Measurements from ENCODE around the gene FAM187B. TPM values are rescaled to one million over a fixed set of nuclear protein-coding genes. Genes with fewer than 3 reads are reported as not detected.
"Not testable (repeated sequence)": the region's sequence is repeated elsewhere in the genome, so short reads cannot be mapped to it uniquely, and the experiment has no call there.

The FAM187B gene
- total and polyA plus RNA-seq, 2 donors = not detected

DNA sequence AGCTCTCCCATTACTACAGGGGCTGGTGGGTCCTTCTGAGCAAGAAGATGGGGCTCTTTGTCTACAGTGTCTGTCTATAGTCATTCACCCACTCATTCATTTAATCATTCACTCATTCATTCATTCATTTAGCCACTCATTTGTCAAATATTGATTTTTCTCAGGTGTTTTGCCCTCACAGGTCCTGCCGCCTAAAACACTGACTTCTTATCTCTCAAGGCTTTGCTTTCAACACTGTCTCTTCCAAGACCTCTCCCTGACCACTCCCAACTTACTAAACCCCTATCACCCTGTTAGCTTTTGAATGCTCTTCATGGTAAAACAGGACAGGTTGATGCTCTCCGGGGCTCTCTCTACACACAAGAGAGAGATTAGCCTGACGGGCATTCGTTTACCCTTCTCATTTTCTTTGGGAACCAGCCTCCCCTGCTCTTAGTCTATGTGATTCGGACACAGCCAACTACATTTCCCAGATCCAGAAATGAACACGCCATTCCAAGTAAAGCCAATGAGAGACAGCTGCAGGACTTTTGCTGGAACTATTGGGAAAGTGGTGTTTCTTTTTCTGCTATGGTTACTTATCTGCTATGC, 22.7 kb downstream of the FAM187B start:
- Histone ChIP-seq H3K36me3 (ENCODE audit: insufficient read depth) (no peaks in the 10 kb centered on the region), H3K4me1 (ENCODE audit: insufficient read depth) (no peaks in the 10 kb centered on the region), H3K4me3 (ENCODE audit: low read depth, low read length) (no peak overlapping the region), H3K27ac (ENCODE audit: low read depth) (no peak overlapping the region)
- DNase-seq (ENCODE audit: extremely low spot score) = no peak
- 61% methylated on average over 6 of the region's 6 CpGs for WGBS

DNA sequence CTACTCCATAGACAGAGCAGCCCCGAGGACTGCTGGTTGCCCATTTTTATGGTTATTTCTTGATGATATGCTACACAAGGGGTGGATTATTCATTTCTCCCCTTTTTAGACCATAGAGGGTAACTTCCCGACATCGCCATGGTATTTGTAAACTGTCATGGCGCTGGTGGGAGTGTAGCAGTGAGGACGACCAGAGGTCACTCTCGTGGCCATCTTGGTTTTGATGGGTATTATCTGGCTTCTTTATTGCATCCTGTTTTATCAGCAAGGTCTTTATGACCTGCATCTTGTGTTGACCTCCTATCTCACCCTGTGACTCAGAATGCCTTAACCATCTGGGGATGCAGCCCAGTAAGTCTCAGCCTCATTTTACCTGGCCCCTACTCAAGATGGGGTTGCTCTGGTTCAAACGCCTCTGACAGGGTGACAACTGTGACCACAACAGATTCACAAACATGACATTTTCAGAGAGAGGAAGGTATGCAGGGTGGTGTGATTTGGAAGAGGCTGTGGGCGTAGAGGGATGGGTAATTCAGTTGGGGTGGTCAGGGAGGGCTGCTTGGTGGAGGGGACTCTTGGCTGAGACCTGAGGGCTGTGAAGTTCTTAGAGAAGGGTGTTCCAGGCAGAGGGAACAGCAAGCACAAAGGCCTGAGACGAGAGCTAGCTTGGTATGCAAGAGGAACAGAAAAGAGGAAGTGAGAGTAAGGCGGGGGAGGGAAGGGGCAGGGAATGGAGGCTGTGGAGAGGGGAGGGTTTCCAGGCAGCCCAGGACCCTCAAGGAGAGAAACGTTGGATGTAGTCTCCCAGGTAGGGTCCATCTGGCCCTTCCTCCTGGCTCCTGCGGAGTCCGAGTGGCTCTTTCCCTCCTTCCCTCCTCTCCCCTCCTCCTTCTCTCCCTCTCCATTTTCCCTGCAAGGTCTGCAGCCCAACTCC, 23.5 kb downstream of the FAM187B start:
- Histone ChIP-seq H3K27ac (ENCODE audit: low read depth) (no peak overlapping the region), H3K4me1 (ENCODE audit: insufficient read depth) (no peaks in the 10 kb centered on the region), H3K36me3 (ENCODE audit: insufficient read depth) (no peaks in the 10 kb centered on the region), H3K4me3 (ENCODE audit: low read depth, low read length) (no peak overlapping the region)
- DNase-seq (ENCODE audit: extremely low spot score) = no peak
- 64% methylated on average over 13 of the region's 13 CpGs for WGBS

DNA sequence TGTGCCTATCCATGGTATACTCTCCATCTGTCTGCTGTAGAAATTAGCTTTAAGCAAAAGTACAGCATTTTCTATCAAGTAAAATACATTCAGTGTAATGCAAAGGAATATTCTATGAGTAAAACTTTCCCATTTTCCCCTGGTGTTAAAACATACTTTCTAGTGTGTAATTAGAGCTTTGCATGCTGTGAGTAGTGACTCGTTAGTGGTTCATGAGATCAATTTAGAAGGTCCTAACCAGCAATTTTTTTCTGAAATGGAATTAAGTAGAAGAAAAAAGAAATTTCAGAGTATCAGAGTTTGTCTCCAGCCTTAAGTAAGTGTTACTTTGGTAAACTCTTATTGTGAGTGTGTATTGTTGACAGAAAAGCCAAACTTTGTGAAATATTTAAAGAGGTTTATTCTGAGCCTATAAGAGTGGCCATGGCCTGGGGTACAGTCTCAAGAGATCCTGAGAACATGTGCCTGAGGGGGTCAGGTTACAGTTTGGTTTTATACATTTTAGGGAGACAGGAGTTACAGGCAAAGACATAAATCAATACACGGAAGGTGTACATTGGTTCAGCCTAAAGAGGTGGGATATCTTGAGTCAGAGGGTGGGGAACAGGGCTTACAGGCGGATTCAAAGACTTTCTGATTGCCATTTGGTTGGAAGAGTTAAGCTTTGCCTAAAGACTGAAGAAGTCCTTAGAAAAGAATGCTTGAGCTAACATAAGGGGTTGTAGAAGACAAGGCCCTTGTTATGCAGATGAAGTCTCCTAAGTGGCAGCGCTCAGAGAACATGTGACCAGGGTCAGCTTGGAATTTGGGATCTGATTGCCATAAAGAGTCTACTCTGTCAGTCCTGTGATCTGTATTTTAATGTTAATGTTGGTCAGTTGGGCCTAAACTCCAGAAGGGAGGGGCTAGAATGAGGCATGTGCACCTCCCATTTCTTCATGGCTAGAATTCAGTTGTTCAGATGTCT, 25.5 kb downstream of the FAM187B start:
- no peaks in the 10 kb centered on the region for H3K4me1 ChIP-seq (ENCODE audit: insufficient read depth)
- WGBS = 68% methylated on average over 4 of the region's 4 CpGs
- DNase-seq (ENCODE audit: extremely low spot score) = no peak
- H3K4me3 ChIP-seq (ENCODE audit: low read depth, low read length) = no peak overlapping the region
- no peak overlapping the region for H3K27ac ChIP-seq (ENCODE audit: low read depth)
- H3K36me3 ChIP-seq (ENCODE audit: insufficient read depth) = no peaks in the 10 kb centered on the region

DNA sequence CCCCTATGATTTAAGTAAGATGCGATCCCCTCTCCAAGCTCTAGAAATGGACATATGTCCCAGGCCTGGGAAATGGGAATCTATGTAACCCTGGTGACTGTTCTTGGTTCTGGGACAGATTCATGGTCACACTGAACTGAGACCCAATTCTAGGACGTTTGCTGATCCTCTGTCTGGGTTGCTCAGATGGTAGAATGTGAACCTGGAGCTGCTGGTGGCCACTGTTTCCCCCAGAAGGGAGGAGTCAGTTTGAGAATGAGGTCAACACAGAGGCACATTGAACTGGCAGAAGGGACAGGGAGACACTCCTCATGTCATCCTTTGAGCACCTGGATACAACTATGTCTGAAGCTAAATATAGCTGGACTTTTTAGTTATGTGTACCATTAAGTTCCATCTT, 29.1 kb downstream of the FAM187B start:
- no peak for DNase-seq (ENCODE audit: extremely low spot score)
- no peak overlapping the region for H3K27ac ChIP-seq (ENCODE audit: low read depth)
- H3K4me1 ChIP-seq (ENCODE audit: insufficient read depth) = no peaks in the 10 kb centered on the region
- WGBS = 54% methylated on average over 2 of the region's 2 CpGs
- H3K4me3 ChIP-seq (ENCODE audit: low read depth, low read length) = no peak overlapping the region
- no peaks in the 10 kb centered on the region for H3K36me3 ChIP-seq (ENCODE audit: insufficient read depth)

DNA sequence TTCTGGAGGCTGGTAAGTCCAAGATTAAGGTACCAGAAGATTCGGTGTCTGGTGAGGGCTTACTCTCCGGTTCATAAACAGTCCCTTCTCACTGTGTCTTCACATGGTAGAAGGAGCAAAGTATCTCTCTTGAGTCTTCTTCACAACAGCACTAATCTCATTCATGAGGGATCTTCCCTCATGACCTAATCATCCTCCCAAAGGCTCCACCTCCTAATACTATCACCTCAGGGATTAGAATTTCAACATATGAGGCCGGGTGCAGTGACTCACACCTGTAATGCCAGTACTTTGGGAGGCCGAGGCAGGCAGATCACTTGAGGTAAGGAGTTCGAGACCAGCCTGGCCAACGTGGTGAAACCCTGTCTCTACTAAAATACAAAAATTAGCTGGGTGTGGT, 31.7 kb downstream of the FAM187B start:
- not testable (repeated sequence) for DNase-seq (ENCODE audit: extremely low spot score); H3K27ac ChIP-seq (ENCODE audit: low read depth); H3K36me3 ChIP-seq (ENCODE audit: insufficient read depth); H3K4me3 ChIP-seq (ENCODE audit: low read depth, low read length); H3K4me1 ChIP-seq (ENCODE audit: insufficient read depth)
- 75% methylated on average over 6 of the region's 6 CpGs for WGBS

DNA sequence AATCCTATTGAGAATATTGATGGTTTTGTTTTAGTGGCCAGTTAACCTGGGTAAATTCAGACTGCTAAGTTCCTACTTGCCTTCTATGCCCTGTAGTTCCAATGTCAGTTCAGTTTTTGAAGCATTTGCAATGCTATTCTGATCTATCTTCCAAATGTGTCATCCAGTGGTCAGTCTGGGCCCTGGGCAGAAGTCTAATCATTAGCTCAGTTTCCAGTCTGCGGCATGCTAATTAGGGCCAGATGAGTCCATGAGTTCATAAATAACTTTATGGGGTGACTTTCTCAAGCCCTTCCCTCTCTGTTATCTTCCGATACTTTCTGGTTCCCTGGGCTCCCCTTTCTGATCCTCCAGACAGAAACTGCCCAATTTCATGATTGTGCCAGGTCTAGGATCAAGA, 32.7 kb downstream of the FAM187B start:
- WGBS = 27% methylated on average over 2 of the region's 2 CpGs
- H3K4me3 ChIP-seq (ENCODE audit: low read depth, low read length) = no peak overlapping the region
- H3K27ac ChIP-seq (ENCODE audit: low read depth) = no peak overlapping the region
- no peak for DNase-seq (ENCODE audit: extremely low spot score)
- H3K36me3 ChIP-seq (ENCODE audit: insufficient read depth) = no peaks in the 10 kb centered on the region
- no peaks in the 10 kb centered on the region for H3K4me1 ChIP-seq (ENCODE audit: insufficient read depth)

DNA sequence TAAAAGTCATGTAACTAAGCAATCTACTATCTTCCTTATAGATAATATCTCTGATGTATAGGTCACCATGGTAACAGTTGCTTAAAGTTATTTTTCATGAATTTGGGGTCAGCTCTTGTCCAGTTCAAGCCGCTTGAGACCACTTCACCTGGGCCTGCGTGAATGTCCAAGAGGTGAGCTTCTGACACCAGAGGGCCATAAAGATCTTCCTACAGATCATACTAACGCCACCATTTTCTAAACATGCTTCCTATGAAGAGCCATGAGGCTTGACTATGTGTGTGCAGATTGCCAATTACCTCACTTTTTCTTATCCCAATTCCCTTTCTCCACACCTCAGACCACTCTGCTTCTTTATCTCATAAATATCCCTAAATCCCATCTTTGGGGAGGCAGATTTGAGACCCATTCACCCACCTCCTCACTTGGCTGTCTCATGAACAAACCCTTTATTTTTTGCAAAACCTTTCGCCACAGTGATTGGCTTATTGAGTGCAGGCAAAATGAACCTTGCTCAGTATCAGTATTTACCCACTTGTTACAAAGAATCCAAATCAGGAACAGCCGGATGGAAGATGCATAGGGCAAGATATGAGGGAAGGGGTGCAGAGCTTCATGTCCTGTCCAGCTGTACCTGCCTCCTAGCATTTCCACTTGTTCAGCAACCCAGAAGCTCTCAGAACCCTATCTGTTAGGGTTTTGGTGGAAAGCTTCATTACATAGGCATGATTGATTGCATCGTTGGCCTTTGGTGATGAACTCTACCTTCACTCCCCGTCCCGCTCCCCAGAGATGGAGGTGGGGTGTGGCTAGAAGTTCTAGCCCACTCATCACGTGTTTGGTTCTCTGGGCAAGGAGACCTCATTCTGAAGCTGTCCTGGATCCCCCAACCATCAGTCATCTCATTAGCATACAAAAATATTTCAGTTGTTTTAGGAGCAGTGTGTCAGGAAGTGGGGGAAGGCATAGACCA, 34.2 kb downstream of the FAM187B start:
- no peak for DNase-seq (ENCODE audit: extremely low spot score)
- H3K4me3 ChIP-seq (ENCODE audit: low read depth, low read length) = no peak overlapping the region
- no peaks in the 10 kb centered on the region for H3K36me3 ChIP-seq (ENCODE audit: insufficient read depth)
- H3K27ac ChIP-seq (ENCODE audit: low read depth) = no peak overlapping the region
- H3K4me1 ChIP-seq (ENCODE audit: insufficient read depth) = no peaks in the 10 kb centered on the region
- WGBS = 79% methylated on average over 9 of the region's 9 CpGs

DNA sequence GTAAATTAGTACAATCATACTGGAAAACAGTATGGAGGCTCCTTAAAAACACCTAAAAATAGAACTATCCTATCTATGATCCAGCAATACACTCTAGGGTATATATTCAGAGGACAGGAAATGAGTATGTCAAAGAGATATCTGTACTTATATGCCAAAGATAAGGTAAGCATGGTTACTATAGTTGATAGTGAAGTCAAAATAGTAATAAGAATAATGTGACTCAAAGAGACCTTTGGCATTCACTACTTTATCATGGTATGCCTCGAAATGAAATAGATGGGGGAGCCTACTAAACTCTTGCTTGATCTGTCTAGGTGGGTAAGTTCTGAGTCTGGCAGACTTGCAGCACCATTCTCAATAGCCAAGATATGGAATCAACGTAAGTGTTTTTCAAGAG, 43.7 kb downstream of the FAM187B start:
- Histone ChIP-seq H3K36me3 (ENCODE audit: insufficient read depth) (no peaks in the 10 kb centered on the region), H3K4me3 (ENCODE audit: low read depth, low read length) (no peak overlapping the region), H3K27ac (ENCODE audit: low read depth) (no peak overlapping the region), H3K4me1 (ENCODE audit: insufficient read depth) (no peaks in the 10 kb centered on the region)
- DNase-seq (ENCODE audit: extremely low spot score) = no peak
- 75% methylated on average over 2 of the region's 2 CpGs for WGBS

DNA sequence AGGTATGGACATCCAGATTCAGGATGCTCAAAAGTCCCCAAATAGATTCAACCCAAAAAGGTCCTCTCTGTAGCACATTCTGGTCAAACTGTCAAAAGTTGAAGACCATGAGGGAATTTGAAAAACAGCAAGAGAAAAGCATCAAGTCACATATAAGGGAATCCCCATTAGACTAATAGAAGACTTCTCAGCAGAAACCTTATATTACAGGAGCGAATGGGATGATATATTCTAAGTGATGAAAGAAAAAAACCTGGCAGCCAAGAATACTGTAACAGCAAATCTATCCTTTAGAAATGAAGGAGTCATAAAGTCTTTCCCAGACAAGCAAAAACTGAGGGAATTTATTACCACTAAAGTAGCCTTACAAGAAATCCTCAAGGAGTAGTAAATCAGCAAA, 44.3 kb downstream of the FAM187B start:
- no peak overlapping the region for H3K27ac ChIP-seq (ENCODE audit: low read depth)
- H3K4me3 ChIP-seq (ENCODE audit: low read depth, low read length) = no peak overlapping the region
- DNase-seq (ENCODE audit: extremely low spot score) = no peak
- H3K4me1 ChIP-seq (ENCODE audit: insufficient read depth) = no peaks in the 10 kb centered on the region
- no peaks in the 10 kb centered on the region for H3K36me3 ChIP-seq (ENCODE audit: insufficient read depth)
- WGBS = 81% methylated on average over 1 of the region's 1 CpG

DNA sequence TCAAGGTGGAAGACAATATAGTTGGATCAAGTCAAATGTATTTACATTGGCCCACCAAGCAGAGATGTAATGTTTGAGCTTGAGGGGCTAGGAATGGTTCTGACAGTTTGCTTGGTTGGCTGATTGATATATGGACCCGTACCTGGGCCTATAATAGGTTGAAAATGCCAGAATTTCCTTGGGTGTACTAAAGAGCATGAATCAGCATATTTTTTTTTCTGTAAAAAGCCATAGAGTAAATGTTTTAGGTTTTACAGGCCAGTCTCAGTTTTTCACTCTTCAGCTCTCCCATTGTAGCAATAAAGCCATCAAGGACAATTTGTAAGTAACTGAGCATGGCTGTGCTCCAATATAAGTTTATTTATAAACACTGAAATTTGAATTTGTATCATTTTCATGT, 47.2 kb downstream of the FAM187B start:
- WGBS = 77% methylated on average over 1 of the region's 1 CpG
- Histone ChIP-seq H3K4me1 (ENCODE audit: insufficient read depth) (no peaks in the 10 kb centered on the region), H3K27ac (ENCODE audit: low read depth) (no peak overlapping the region), H3K36me3 (ENCODE audit: insufficient read depth) (no peaks in the 10 kb centered on the region), H3K4me3 (ENCODE audit: low read depth, low read length) (no peak overlapping the region)
- no peak for DNase-seq (ENCODE audit: extremely low spot score)

DNA sequence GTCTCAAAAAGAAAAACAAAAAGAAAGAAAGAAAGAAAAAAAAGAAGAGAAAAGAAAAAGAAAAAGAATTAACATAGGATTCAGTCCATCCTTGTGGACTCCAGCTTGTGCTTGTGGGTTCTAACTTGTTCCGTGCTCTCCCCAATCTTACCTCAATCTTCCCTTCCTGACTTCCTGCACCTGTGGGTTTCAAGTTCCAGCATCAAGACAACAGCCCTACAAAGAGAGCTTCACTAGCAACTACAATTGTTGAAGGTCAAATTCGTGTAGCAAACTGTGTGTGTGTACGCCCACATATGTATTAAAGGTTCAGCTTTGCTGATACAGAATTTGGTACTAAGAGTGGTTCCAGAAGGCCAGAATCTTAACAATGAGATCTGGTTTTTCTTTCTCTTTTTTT, 48.7 kb downstream of the FAM187B start:
- Histone ChIP-seq H3K4me3 (ENCODE audit: low read depth, low read length) (no peak overlapping the region), H3K4me1 (ENCODE audit: insufficient read depth) (no peaks in the 10 kb centered on the region), H3K27ac (ENCODE audit: low read depth) (no peak overlapping the region), H3K36me3 (ENCODE audit: insufficient read depth) (no peaks in the 10 kb centered on the region)
- DNase-seq (ENCODE audit: extremely low spot score) = no peak
- 88% methylated on average over 3 of the region's 3 CpGs for WGBS

DNA sequence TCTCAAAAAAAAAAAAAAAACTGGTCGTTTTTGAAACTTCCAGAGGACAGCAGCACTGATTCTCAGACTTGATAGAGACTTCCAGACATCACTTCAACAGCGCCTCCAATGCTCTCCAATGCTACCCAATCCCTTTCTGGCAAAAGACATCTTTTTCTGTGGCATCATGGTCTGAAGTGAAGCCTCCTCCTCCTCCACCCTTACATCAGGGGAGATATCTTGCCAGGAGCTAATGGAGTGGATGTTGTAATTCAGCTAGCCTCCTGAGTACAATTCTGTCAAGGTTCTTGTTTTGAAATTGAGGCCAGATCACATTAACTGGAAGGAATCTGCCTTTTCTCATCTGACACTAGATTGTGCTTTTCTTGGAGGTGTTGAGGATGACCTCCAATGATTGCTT, 49.8 kb downstream of the FAM187B start:
- no peak for DNase-seq (ENCODE audit: extremely low spot score)
- Histone ChIP-seq H3K4me3 (ENCODE audit: low read depth, low read length) (no peak overlapping the region), H3K27ac (ENCODE audit: low read depth) (no peak overlapping the region), H3K36me3 (ENCODE audit: insufficient read depth) (no peaks in the 10 kb centered on the region), H3K4me1 (ENCODE audit: insufficient read depth) (no peaks in the 10 kb centered on the region)
- 57% methylated on average over 2 of the region's 2 CpGs for WGBS
